ENCODE data around the gene ECPAS.

- no peak for TF ChIP-seq CTCF (IDR thresholded peaks at IDR 0.05)
- no peak for TF ChIP-seq POLR2A (IDR thresholded peaks at IDR 0.05)
Measured at GRCh38 chr9:111436571-111436970, 47.6 kb downstream of the ECPAS start.

All from testis (tissue), 2 donors.